ENCODE measurements around the gene NDUFS4. TPM values are rescaled to one million over a fixed set of nuclear protein-coding genes. Genes with fewer than 3 reads are reported as not detected.

Gene NDUFS4
- total RNA-seq, 1 experiment from 2014 or later = 92.9 TPM

- no peak overlapping the region for H3K27ac Mint-ChIP-seq
- Histone ChIP-seq H3K18ac (ENCODE audit: insufficient read length, low read depth, low read length) (no peak overlapping the region), H4K20me1 (ENCODE audit: control insufficient read depth, insufficient read depth, insufficient read length) (no peaks in the 10 kb centered on the region), H3K9me3 (ENCODE audit: control insufficient read depth, low read depth, low read length) (no peaks in the 10 kb centered on the region), H3K79me2 (ENCODE audit: insufficient read depth, low read length) (no peaks in the 10 kb centered on the region), H3K23ac (ENCODE audit: insufficient read length, low read depth, low read length) (no peak overlapping the region), H3K56ac (ENCODE audit: insufficient read length, low read depth, low read length) (no peak overlapping the region), H3K23me2 (ENCODE audit: insufficient read length, low read depth, low read length, poor library complexity, severe bottlenecking) (no peaks in the 10 kb centered on the region), H3K4me1 (ENCODE audit: insufficient read depth, low read length) (no peaks in the 10 kb centered on the region), H2BK15ac (ENCODE audit: low read depth, low read length) (no peak overlapping the region), H3K4ac (ENCODE audit: low read depth, low read length) (no peak overlapping the region), H3K14ac (ENCODE audit: insufficient read depth, low read length) (no peak overlapping the region), H3K4me2 (ENCODE audit: insufficient read depth, insufficient read length, low read length) (no peak overlapping the region), H3K79me1 (ENCODE audit: insufficient read depth, low read depth, low read length, poor library complexity, severe bottlenecking) (no peaks in the 10 kb centered on the region), H2BK120ac (ENCODE audit: low read depth, low read length, poor library complexity, severe bottlenecking) (no peak overlapping the region), H2AFZ (ENCODE audit: low read length) (no peak overlapping the region), H2BK20ac (ENCODE audit: low read depth, low read length, poor library complexity, severe bottlenecking) (no peak overlapping the region), H4K91ac (ENCODE audit: insufficient read length, low read depth, low read length) (no peak overlapping the region), H2AK5ac (ENCODE audit: insufficient read length, low read length) (no peak overlapping the region), H4K5ac (ENCODE audit: insufficient read length, low read depth, low read length) (no peak overlapping the region), H3K27ac (ENCODE audit: insufficient read length, low read depth, low read length) (no peak overlapping the region), H3K27me3 (ENCODE audit: insufficient read depth, low read length) (no peaks in the 10 kb centered on the region), H3T11ph (ENCODE audit: low read length) (no peak overlapping the region), H4K8ac (replicated peaks; ENCODE audit: insufficient read length, low read depth, low read length) (no peak overlapping the region), H2BK5ac (ENCODE audit: insufficient read length, low read length) (no peak overlapping the region), H2BK12ac (ENCODE audit: insufficient read length, low read depth, low read length) (no peak overlapping the region), H3K9ac (ENCODE audit: extremely low read depth, insufficient read length, low read length) (no peak overlapping the region)
- peaks cover 15 to 35% (median 30%) of the 10 kb centered on the region in 3 experiments for H3K36me3 Mint-ChIP-seq (ENCODE audit: insufficient read depth in 1 of 3, low read depth in 3 of 3)
- no peak overlapping the region for H3K4me3 Mint-ChIP-seq
- peaks cover 0 to 3% of the 10 kb centered on the region in 2 experiments; a peak in 3 of 5 replicates for H3K9me3 Mint-ChIP-seq
- WGBS (ENCODE audit: extremely low coverage, insufficient read length, low lambda C conversion rate) = no CpG with 5 or more reads among the region's 5 CpGs
- no peak for DNase-seq
- H3K27me3 Mint-ChIP-seq (ENCODE audit: low read depth) = no peaks in the 10 kb centered on the region
- no peaks in the 10 kb centered on the region for H3K4me1 Mint-ChIP-seq
- TF ChIP-seq, protein P1, sequence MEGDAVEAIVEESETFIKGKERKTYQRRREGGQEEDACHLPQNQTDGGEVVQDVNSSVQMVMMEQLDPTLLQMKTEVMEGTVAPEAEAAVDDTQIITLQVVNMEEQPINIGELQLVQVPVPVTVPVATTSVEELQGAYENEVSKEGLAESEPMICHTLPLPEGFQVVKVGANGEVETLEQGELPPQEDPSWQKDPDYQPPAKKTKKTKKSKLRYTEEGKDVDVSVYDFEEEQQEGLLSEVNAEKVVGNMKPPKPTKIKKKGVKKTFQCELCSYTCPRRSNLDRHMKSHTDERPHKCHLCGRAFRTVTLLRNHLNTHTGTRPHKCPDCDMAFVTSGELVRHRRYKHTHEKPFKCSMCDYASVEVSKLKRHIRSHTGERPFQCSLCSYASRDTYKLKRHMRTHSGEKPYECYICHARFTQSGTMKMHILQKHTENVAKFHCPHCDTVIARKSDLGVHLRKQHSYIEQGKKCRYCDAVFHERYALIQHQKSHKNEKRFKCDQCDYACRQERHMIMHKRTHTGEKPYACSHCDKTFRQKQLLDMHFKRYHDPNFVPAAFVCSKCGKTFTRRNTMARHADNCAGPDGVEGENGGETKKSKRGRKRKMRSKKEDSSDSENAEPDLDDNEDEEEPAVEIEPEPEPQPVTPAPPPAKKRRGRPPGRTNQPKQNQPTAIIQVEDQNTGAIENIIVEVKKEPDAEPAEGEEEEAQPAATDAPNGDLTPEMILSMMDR (conservative IDR thresholded peaks at IDR 0.05) = no peak
These were observed 41.1 kb downstream of the NDUFS4 start for GRCh38 chr5:53601570-53601969.
